Endothelial cell (in vitro differentiated cells): ENCODE results near the gene EPC2. TPM values are rescaled to one million over a fixed set of nuclear protein-coding genes. Genes with fewer than 3 reads are reported as not detected.

Source experiments
- DNase-seq: peaks from one replicate; pipeline ENCODE4 v3.0.0; 2021; ENCODE audit warnings: low spot score
- H3K27ac Mint-ChIP-seq: one replicate; pipeline ENCODE4 v1.8.0; 2021; ENCODE audit warnings: mixed read lengths, inconsistent platforms; ENCODE audit not compliant: unreplicated experiment
- H3K27me3 Mint-ChIP-seq: one replicate; pipeline ENCODE4 v1.8.0; 2021; ENCODE audit warnings: mild to moderate bottlenecking, moderate library complexity, mixed read lengths, inconsistent platforms; ENCODE audit not compliant: unreplicated experiment
- H3K36me3 Mint-ChIP-seq: one replicate; pipeline ENCODE4 v1.8.0; 2021; ENCODE audit warnings: mild to moderate bottlenecking, low read depth, mixed read lengths, inconsistent platforms; ENCODE audit not compliant: unreplicated experiment
- H3K4me1 Mint-ChIP-seq: one replicate; pipeline ENCODE4 v1.8.0; 2021; ENCODE audit warnings: mild to moderate bottlenecking, mixed read lengths, inconsistent platforms; ENCODE audit not compliant: unreplicated experiment
- H3K4me3 Mint-ChIP-seq: one replicate; pipeline ENCODE4 v1.8.0; 2021; ENCODE audit warnings: mild to moderate bottlenecking, mixed read lengths, inconsistent platforms; ENCODE audit not compliant: unreplicated experiment
- H3K9me3 Mint-ChIP-seq: one replicate; pipeline ENCODE4 v1.8.0; 2021; ENCODE audit warnings: mixed read lengths, inconsistent platforms; ENCODE audit not compliant: unreplicated experiment
- CTCF ChIP-seq: fragments of 200-600 bp; sonication (generic); IDR thresholded peaks from one replicate; pipeline ENCODE4 v1.5.0; 2021; ENCODE audit warnings: antibody characterized with exemption; ENCODE audit not compliant: unreplicated experiment
- total RNA-seq: library from RNA; stranded (reverse); fragmentation: NEBNext Ultra II Directional; extraction: Animal tissue kit (Norgen Biotek cat#: 25700); gene quantifications from one replicate; pipeline ENCODE4 v1.2.1, GENCODE V29; 2021; ENCODE audit not compliant: unreplicated experiment

The EPC2 gene
- total RNA-seq, 1 donor from 2014 or later, result 31.4 TPM

GRCh38 chr2:148824190-148824589 lies 179.6 kb downstream of the EPC2 start:
- Mint-ChIP-seq H3K36me3 (no peaks in the 10 kb centered on the region), H3K27me3 (no peaks in the 10 kb centered on the region), H3K4me1 (peaks cover under 1% of the 10 kb centered on the region), H3K27ac (no peak overlapping the region), H3K9me3 (no peaks in the 10 kb centered on the region), H3K4me3 (no peak overlapping the region)
- no peak for TF ChIP-seq CTCF
- DNase-seq, result no peak

DNA sequence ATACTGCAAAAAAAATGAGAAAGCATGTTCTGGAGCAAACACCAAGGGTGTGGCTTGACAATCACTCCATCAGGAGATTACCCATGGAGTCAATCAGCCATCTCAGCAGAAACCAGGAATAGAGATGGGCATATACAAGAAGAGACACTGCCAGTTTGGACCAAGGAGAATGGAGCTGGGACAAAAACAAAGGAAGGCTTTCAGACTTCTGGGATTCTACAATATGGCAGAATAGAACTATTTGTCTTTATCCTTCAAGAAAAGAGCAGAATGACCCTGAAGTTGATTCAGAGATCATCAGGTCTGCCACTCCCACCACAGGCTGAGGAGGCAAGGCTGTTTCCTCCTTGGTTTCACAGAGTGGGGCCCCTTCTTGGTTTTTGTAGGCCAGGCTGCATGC lies 182.2 kb downstream of the EPC2 start:
- H3K4me1 Mint-ChIP-seq, result peaks cover 2% of the 10 kb centered on the region
- no peak for TF ChIP-seq CTCF
- H3K27me3 Mint-ChIP-seq, result peaks cover 1% of the 10 kb centered on the region
- H3K4me3 Mint-ChIP-seq, result no peak overlapping the region
- no peak overlapping the region for H3K27ac Mint-ChIP-seq
- no peaks in the 10 kb centered on the region for H3K36me3 Mint-ChIP-seq
- DNase-seq, result no peak
- H3K9me3 Mint-ChIP-seq, result no peaks in the 10 kb centered on the region

DNA sequence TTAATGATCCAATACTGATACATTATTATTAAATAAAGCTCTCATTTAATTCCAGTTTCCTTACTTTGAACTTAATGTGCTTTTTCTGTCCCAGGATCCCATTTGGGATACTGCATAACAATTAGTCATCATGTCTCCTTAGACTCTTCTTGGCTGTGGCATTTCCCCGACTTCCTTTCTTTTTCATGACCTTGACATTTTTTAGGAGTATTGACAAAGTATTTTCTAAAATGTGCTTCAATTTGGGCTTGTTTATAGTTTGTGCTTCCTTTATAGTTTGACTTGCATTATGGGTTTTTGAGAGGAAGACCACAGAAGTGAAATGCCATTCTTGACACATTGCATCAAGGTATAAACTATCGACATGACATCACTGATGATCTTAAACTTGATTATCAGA lies 184.4 kb downstream of the EPC2 start:
- Mint-ChIP-seq H3K4me1 (peaks cover 2% of the 10 kb centered on the region), H3K27ac (no peak overlapping the region), H3K36me3 (no peaks in the 10 kb centered on the region), H3K27me3 (peaks cover 1% of the 10 kb centered on the region), H3K4me3 (no peak overlapping the region), H3K9me3 (no peaks in the 10 kb centered on the region)
- DNase-seq, result no peak
- TF ChIP-seq CTCF, result no peak

DNA sequence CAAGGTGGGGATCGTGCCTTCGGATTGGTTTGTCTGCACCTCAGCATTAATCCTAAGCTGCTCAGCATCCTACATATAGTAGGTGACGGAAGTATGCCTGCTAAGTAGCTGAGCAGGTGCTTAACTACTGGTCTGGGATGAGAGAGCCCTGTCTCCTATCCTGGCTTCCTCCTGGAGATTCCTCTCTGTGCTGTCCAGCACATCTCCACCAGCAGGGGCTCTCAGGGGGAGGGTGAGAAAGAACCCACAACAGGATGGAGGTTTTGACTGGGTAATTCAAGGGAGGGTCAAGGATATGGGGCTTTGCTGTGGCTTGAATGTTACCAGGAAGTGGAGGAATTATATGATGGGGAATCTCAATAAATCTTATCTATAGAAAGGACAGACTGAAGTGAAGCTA lies 185.1 kb downstream of the EPC2 start:
- Mint-ChIP-seq H3K4me3 (no peak overlapping the region), H3K27me3 (peaks cover 1% of the 10 kb centered on the region), H3K9me3 (no peaks in the 10 kb centered on the region), H3K36me3 (no peaks in the 10 kb centered on the region), H3K4me1 (peaks cover 2% of the 10 kb centered on the region), H3K27ac (no peak overlapping the region)
- no peak for TF ChIP-seq CTCF
- no peak for DNase-seq

DNA sequence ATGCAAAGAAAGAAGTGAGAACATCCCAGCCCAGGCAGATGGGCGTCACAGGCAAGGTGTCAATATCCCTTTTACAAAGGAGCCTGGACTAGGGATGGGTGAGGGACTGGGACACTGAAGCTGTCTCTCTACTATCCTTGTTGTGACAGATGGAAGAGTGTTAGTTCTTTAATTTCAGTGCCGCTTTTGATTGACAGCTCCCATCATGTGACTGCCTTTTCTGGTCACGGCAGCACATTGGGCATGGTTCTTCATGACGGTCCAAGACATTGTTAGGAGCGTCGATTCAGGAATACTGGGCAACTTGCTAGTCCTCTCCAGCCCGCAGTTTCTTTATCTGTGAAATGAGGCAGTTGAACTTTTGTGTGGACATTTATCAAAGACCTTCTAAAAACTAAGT lies 188.1 kb downstream of the EPC2 start:
- DNase-seq, result no peak
- H3K4me1 Mint-ChIP-seq, result peaks cover 2% of the 10 kb centered on the region
- no peak overlapping the region for H3K27ac Mint-ChIP-seq
- TF ChIP-seq CTCF, result no peak
- H3K4me3 Mint-ChIP-seq, result no peak overlapping the region
- no peaks in the 10 kb centered on the region for H3K36me3 Mint-ChIP-seq
- H3K27me3 Mint-ChIP-seq, result peaks cover 1% of the 10 kb centered on the region
- no peaks in the 10 kb centered on the region for H3K9me3 Mint-ChIP-seq

Other genes with a start within 250 kb of the EPC2 start
- gene KIF5C, start 230.5 kb downstream of the EPC2 start, total RNA-seq, result 50.6 TPM